Central memory CD8-positive, alpha-beta T cell (primary cell): ENCODE results near the gene CCDC174.

Experiments used
- ATAC-seq: fragments of 150-1000 bp; cut with Tn5 transposase; replicated peaks from 2 replicates; pipeline ENCODE4 v1.10.0; 2022; ENCODE audit warnings: mild to moderate bottlenecking, moderate FRiP score, moderate number of reproducible peaks; ENCODE audit not compliant: poor library complexity, severe bottlenecking; ENCODE audit errors: extremely low read depth
- DNase-seq, 2 donors: peaks; one replicate each; pipeline ENCODE4 v3.0.0; 2021; ENCODE audit warnings: low spot score in 2 of 2
- H3K27ac Mint-ChIP-seq: one replicate; pipeline ENCODE4 v1.8.0; 2022; ENCODE audit warnings: low read depth, mild to moderate bottlenecking, moderate library complexity, mixed read lengths
- H3K27me3 Mint-ChIP-seq: one replicate; pipeline ENCODE4 v1.8.0; 2022; ENCODE audit warnings: mixed read lengths
- H3K36me3 Mint-ChIP-seq: one replicate; pipeline ENCODE4 v1.8.0; 2022; ENCODE audit warnings: mild to moderate bottlenecking, moderate library complexity, mixed read lengths; ENCODE audit not compliant: insufficient read depth
- H3K4me1 Mint-ChIP-seq: one replicate; pipeline ENCODE4 v1.8.0; 2022; ENCODE audit warnings: mixed read lengths
- H3K4me3 Mint-ChIP-seq: one replicate; pipeline ENCODE4 v1.8.0; 2022; ENCODE audit warnings: mild to moderate bottlenecking, moderate library complexity, mixed read lengths
- H3K9me3 Mint-ChIP-seq: one replicate; pipeline ENCODE4 v1.8.0; 2022; ENCODE audit warnings: mixed read lengths

Gene CCDC174

GRCh38 chr3:14678015-14678503 is 26.5 kb downstream of the CCDC174 start:
- H3K36me3 Mint-ChIP-seq = peaks cover 11% of the 10 kb centered on the region
- ATAC-seq = no peak
- H3K27me3 Mint-ChIP-seq = no peaks in the 10 kb centered on the region
- no peaks in the 10 kb centered on the region for H3K9me3 Mint-ChIP-seq
- no peaks in the 10 kb centered on the region for H3K4me1 Mint-ChIP-seq
- peak overlapping the region; percentile 8 for H3K27ac Mint-ChIP-seq
- no peak overlapping the region for H3K4me3 Mint-ChIP-seq
- no peak for DNase-seq

- Mint-ChIP-seq H3K4me3 (no peak overlapping the region), H3K9me3 (no peaks in the 10 kb centered on the region), H3K4me1 (no peaks in the 10 kb centered on the region), H3K27me3 (no peaks in the 10 kb centered on the region), H3K36me3 (peaks cover 2% of the 10 kb centered on the region), H3K27ac (no peak overlapping the region)
- DNase-seq = no peak
- no peak for ATAC-seq
Measured at GRCh38 chr3:14680115-14680514, 28.6 kb downstream of the CCDC174 start.

GRCh38 chr3:14680716-14681115 is 29.2 kb downstream of the CCDC174 start:
- Mint-ChIP-seq H3K9me3 (no peaks in the 10 kb centered on the region), H3K36me3 (peaks cover 3% of the 10 kb centered on the region), H3K27me3 (no peaks in the 10 kb centered on the region), H3K4me3 (no peak overlapping the region), H3K4me1 (no peaks in the 10 kb centered on the region), H3K27ac (no peak overlapping the region)
- no peak for DNase-seq
- no peak for ATAC-seq

- Mint-ChIP-seq H3K9me3 (no peaks in the 10 kb centered on the region), H3K36me3 (peaks cover 2% of the 10 kb centered on the region), H3K4me1 (no peaks in the 10 kb centered on the region), H3K27me3 (no peaks in the 10 kb centered on the region), H3K27ac (no peak overlapping the region), H3K4me3 (no peak overlapping the region)
- ATAC-seq (no peak), DNase-seq (no peak)
Measured at GRCh38 chr3:14684447-14684846, 32.9 kb downstream of the CCDC174 start.

DNA sequence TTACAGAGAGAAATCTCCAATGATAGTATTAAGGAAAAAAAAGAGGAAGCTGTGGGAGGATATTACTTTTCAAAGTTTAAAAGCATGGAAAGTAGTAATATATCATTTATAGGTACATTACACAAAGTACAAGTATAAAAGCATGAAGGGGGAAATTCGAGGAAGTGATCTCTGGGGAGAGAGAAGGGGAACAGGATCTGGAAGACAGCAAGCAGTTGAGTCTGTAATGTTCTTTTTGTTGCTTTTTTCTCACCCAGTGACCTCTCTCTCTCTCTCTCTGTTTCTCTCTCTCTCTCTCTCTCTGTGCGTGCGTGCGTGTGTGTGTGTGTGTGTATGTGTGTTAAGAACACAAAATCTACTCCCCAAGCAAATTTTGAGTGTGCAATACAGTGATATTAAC is 33.6 kb downstream of the CCDC174 start:
- Mint-ChIP-seq H3K27me3 (no peaks in the 10 kb centered on the region), H3K4me3 (no peak overlapping the region), H3K27ac (no peak overlapping the region), H3K4me1 (no peaks in the 10 kb centered on the region), H3K36me3 (peaks cover 2% of the 10 kb centered on the region), H3K9me3 (no peaks in the 10 kb centered on the region)
- DNase-seq (no peak), ATAC-seq (no peak)

DNA sequence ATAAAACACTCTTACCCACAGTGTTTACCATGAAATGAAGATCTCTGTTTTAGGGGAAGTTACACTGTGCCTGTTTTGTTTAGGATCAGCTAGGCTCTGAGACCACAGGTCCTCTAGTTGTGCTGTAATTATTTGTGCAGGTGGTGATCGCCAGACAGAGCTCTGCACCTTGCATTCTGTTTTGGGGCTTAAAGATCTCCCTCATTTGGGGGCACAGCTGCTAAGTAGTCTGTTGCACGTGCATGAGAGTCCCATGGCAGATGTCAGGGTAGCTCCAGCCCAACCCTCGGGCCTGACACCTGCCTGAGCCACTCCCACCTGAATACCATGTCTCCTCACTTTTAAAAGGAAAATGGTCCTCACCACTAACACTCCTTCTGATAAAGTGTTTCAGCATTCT is 35.8 kb downstream of the CCDC174 start:
- no peak for ATAC-seq
- DNase-seq = no peak
- Mint-ChIP-seq H3K4me1 (no peaks in the 10 kb centered on the region), H3K9me3 (no peaks in the 10 kb centered on the region), H3K36me3 (peaks cover 2% of the 10 kb centered on the region), H3K27me3 (no peaks in the 10 kb centered on the region), H3K4me3 (no peak overlapping the region), H3K27ac (no peak overlapping the region)

DNA sequence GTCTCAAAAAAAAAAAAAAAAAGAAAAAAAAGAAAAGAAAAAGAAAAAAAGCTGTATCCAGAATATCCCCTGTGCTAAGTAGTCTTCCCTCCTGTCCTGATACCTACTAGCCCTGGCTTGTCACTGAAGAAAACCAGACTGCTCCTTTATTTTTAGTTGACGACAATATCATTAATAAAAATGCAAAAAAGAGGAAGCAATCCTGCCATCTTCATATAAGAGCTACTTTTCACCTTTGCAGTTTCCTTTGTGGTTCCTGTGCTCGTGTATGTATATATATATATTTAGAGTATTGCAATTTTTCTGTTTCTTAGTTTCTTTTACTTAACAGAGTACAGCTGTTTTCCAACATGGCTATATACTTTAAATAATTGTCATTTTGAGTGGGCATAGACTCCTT is 37.0 kb downstream of the CCDC174 start:
- Mint-ChIP-seq H3K4me3 (no peak overlapping the region), H3K9me3 (no peaks in the 10 kb centered on the region), H3K27me3 (no peaks in the 10 kb centered on the region), H3K4me1 (no peaks in the 10 kb centered on the region), H3K27ac (no peak overlapping the region), H3K36me3 (peaks cover 2% of the 10 kb centered on the region)
- DNase-seq = no peak
- no peak for ATAC-seq

DNA sequence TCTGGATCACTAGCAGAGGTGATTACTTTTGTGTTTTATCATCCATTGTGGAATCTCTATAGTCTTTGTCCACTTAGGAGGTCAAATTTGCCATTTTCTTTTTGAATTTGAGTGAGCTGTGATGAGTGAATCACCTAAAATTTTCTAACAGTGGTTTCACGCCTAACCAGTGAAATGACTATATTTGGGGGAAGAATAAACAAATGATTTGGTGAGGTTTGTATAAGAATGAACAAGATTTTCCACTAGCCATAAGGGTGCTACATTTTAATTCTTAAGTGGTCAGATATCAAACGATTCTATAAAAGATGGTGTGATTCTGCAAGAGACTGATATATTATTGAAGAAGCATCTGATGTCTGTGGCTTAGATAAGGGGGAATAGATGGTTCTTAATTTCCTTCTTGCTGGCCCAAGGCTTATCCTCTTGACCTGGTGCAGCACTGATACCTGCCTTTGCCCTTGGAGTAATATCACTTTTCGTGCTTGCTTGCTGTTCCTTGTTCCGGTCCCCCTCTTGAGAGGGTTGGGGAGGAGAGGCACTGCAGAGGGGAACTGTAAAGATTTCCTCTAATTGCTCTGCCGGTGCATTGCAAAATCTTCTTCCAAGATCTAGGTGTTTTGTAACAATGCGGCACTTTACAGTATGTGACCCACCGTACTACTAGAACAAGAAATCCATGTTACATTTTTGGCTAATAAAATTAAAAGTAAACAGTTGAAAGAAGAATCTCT is 37.9 kb downstream of the CCDC174 start:
- Mint-ChIP-seq H3K4me1 (no peaks in the 10 kb centered on the region), H3K9me3 (no peaks in the 10 kb centered on the region), H3K27me3 (no peaks in the 10 kb centered on the region), H3K27ac (no peak overlapping the region), H3K36me3 (peaks cover 2% of the 10 kb centered on the region), H3K4me3 (no peak overlapping the region)
- no peak for ATAC-seq
- no peak for DNase-seq

DNA sequence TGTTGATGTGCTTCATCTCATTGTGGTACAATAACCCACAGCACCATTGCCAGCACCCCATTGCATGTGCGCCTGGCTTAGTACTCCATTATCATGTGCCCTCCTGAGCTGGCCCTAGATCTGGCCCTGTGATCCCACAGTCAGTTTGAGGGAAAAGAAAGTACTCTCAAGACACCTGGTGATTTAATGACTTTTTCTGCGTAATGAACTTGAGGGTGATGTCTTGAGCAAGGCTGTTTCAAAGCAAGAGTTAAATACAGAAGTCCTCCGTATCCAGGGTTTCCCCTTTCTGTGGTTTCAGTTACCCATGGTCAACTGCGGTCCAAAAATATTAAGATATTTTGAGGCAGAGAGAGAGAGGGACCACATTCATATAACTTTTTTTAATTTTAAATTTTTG is 39.7 kb downstream of the CCDC174 start:
- DNase-seq = no peak
- H3K27me3 Mint-ChIP-seq = no peaks in the 10 kb centered on the region
- no peaks in the 10 kb centered on the region for H3K4me1 Mint-ChIP-seq
- ATAC-seq = no peak
- no peak overlapping the region for H3K4me3 Mint-ChIP-seq
- H3K27ac Mint-ChIP-seq = no peak overlapping the region
- H3K36me3 Mint-ChIP-seq = no peaks in the 10 kb centered on the region
- no peaks in the 10 kb centered on the region for H3K9me3 Mint-ChIP-seq

GRCh38 chr3:14691719-14692118 is 40.2 kb downstream of the CCDC174 start:
- no peak overlapping the region for H3K4me3 Mint-ChIP-seq
- DNase-seq = no peak
- no peaks in the 10 kb centered on the region for H3K36me3 Mint-ChIP-seq
- no peak overlapping the region for H3K27ac Mint-ChIP-seq
- H3K4me1 Mint-ChIP-seq = no peaks in the 10 kb centered on the region
- no peak for ATAC-seq
- no peaks in the 10 kb centered on the region for H3K9me3 Mint-ChIP-seq
- no peaks in the 10 kb centered on the region for H3K27me3 Mint-ChIP-seq

- no peak for DNase-seq
- Mint-ChIP-seq H3K4me1 (no peaks in the 10 kb centered on the region), H3K4me3 (no peak overlapping the region), H3K36me3 (no peaks in the 10 kb centered on the region), H3K27me3 (no peaks in the 10 kb centered on the region), H3K9me3 (no peaks in the 10 kb centered on the region), H3K27ac (no peak overlapping the region)
- ATAC-seq = no peak
Measured at GRCh38 chr3:14698601-14699244, 47.2 kb downstream of the CCDC174 start.

- no peaks in the 10 kb centered on the region for H3K4me1 Mint-ChIP-seq
- no peak for ATAC-seq
- H3K27me3 Mint-ChIP-seq = no peaks in the 10 kb centered on the region
- no peaks in the 10 kb centered on the region for H3K36me3 Mint-ChIP-seq
- no peak overlapping the region for H3K27ac Mint-ChIP-seq
- DNase-seq = no peak
- H3K4me3 Mint-ChIP-seq = no peak overlapping the region
- H3K9me3 Mint-ChIP-seq = no peaks in the 10 kb centered on the region
Measured at GRCh38 chr3:14699643-14700042, 48.1 kb downstream of the CCDC174 start.

GRCh38 chr3:14700891-14701290 is 49.3 kb downstream of the CCDC174 start:
- Mint-ChIP-seq H3K9me3 (no peaks in the 10 kb centered on the region), H3K27ac (no peak overlapping the region), H3K4me3 (no peak overlapping the region), H3K36me3 (no peaks in the 10 kb centered on the region), H3K4me1 (no peaks in the 10 kb centered on the region), H3K27me3 (no peaks in the 10 kb centered on the region)
- no peak for ATAC-seq
- DNase-seq = no peak
